KMS-11 (cell line): ENCODE data around the gene NEDD1.

Experiments
- H2AFZ ChIP-seq: fragments of 200-600 bp; sonication (generic); 2 replicates; pipeline ENCODE4 v1.6.1; 2016; ENCODE audit warnings: antibody characterized with exemption, mixed run types, low read depth
- H3K27ac ChIP-seq: fragments of 200-600 bp; sonication (generic); 2 replicates; pipeline ENCODE4 v1.6.1; 2016; ENCODE audit warnings: mild to moderate bottlenecking, mixed run types
- H3K27me3 ChIP-seq: fragments of 200-600 bp; sonication (generic); 2 replicates; pipeline ENCODE4 v1.6.1; 2017; ENCODE audit warnings: mild to moderate bottlenecking, low read depth, mixed run types, moderate library complexity; ENCODE audit not compliant: insufficient read depth
- H3K36me3 ChIP-seq: fragments of 200-600 bp; sonication (generic); 2 replicates; pipeline ENCODE4 v1.6.1; 2017; ENCODE audit warnings: mild to moderate bottlenecking, mixed run types; ENCODE audit not compliant: insufficient read depth
- H3K4me1 ChIP-seq: fragments of 200-600 bp; sonication (generic); 2 replicates; pipeline ENCODE4 v1.6.1; 2016; ENCODE audit warnings: mild to moderate bottlenecking, low read depth, mixed run types; ENCODE audit not compliant: poor library complexity, severe bottlenecking
- H3K4me2 ChIP-seq: fragments of 200-600 bp; sonication (generic); 2 replicates; pipeline ENCODE4 v1.7.0; 2016; ENCODE audit warnings: mild to moderate bottlenecking, mixed run types
- H3K4me3 ChIP-seq: fragments of 200-600 bp; sonication (generic); IDR thresholded peaks from 2 replicates; pipeline ENCODE4 v1.6.1; 2017; ENCODE audit warnings: low read depth, low read length, mixed read lengths; ENCODE audit not compliant: insufficient read depth
- H3K79me2 ChIP-seq: fragments of 200-600 bp; sonication (generic); 2 replicates; pipeline ENCODE4 v1.6.1; 2016; ENCODE audit warnings: low read depth, mixed run types; ENCODE audit not compliant: insufficient read depth
- H3K9ac ChIP-seq: fragments of 200-600 bp; sonication (generic); 2 replicates; pipeline ENCODE4 v1.6.1; 2016; ENCODE audit warnings: mild to moderate bottlenecking, mixed run types
- H4K20me1 ChIP-seq: fragments of 200-600 bp; sonication (generic); 2 replicates; pipeline ENCODE4 v1.6.1; 2016; ENCODE audit warnings: mild to moderate bottlenecking, mixed run types; ENCODE audit not compliant: insufficient read depth
- TF ChIP-seq, protein P1 (sequence below): fragments of 200-600 bp; sonication (generic); conservative IDR thresholded peaks from 2 replicates; pipeline ENCODE4 v1.6.1; 2017; ENCODE audit warnings: low read depth, mild to moderate bottlenecking, antibody characterized with exemption, low read length, moderate library complexity, mixed read lengths

The NEDD1 gene

DNA sequence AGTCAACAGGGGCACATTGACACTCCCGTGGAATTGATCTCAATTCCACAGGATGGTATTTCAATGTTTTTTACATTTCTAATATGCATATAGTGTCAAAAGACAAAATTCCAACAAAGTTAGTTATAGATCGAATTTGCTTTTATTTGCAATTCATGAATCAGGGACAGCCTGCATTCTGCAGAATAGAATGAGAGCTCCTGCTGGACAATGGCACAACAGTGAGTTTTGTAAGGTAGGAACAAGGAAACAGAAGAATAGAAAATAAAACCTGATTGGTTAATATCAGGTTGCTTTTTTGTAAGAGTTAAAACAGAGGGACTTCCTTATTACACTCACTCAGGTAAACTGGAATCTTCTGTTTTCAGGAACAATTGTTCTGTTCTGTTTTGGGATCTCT, 32.8 kb upstream of the NEDD1 start:
- H3K27ac ChIP-seq = no peak overlapping the region
- H3K9ac ChIP-seq = no peak overlapping the region
- TF ChIP-seq, protein P1, sequence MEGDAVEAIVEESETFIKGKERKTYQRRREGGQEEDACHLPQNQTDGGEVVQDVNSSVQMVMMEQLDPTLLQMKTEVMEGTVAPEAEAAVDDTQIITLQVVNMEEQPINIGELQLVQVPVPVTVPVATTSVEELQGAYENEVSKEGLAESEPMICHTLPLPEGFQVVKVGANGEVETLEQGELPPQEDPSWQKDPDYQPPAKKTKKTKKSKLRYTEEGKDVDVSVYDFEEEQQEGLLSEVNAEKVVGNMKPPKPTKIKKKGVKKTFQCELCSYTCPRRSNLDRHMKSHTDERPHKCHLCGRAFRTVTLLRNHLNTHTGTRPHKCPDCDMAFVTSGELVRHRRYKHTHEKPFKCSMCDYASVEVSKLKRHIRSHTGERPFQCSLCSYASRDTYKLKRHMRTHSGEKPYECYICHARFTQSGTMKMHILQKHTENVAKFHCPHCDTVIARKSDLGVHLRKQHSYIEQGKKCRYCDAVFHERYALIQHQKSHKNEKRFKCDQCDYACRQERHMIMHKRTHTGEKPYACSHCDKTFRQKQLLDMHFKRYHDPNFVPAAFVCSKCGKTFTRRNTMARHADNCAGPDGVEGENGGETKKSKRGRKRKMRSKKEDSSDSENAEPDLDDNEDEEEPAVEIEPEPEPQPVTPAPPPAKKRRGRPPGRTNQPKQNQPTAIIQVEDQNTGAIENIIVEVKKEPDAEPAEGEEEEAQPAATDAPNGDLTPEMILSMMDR = no peak
- no peak overlapping the region for H3K4me2 ChIP-seq
- no peaks in the 10 kb centered on the region for H3K4me1 ChIP-seq
- H4K20me1 ChIP-seq = no peaks in the 10 kb centered on the region
- H2AFZ ChIP-seq = no peak overlapping the region
- H3K79me2 ChIP-seq = no peaks in the 10 kb centered on the region
- no peak overlapping the region for H3K4me3 ChIP-seq
- H3K27me3 ChIP-seq = no peaks in the 10 kb centered on the region
- H3K36me3 ChIP-seq = no peaks in the 10 kb centered on the region

DNA sequence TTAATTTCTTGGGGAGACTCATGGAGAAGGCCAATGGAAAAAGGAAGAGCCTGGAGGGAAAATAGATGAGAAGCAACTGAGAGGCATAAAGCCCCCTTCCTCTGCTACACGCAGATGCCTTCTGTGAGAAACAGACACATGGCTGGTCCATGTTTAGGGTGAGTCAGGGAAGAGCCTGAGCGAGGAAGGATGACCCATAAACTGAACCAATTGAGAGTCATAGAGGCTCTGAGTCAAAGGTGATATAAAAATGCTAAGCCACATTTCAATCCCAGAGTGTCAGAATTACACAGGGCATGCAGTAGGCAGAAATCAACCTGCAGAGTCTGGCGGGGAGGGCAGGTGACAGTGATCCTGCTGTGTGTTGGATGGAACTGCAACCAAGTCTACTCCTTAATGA, 30.1 kb upstream of the NEDD1 start:
- H3K4me2 ChIP-seq = no peak overlapping the region
- H3K27ac ChIP-seq = no peak overlapping the region
- H2AFZ ChIP-seq = no peak overlapping the region
- TF ChIP-seq, protein P1 = no peak
- H4K20me1 ChIP-seq = no peaks in the 10 kb centered on the region
- H3K4me3 ChIP-seq = no peak overlapping the region
- H3K4me1 ChIP-seq = no peaks in the 10 kb centered on the region
- no peaks in the 10 kb centered on the region for H3K36me3 ChIP-seq
- no peaks in the 10 kb centered on the region for H3K79me2 ChIP-seq
- H3K27me3 ChIP-seq = no peaks in the 10 kb centered on the region
- no peak overlapping the region for H3K9ac ChIP-seq

DNA sequence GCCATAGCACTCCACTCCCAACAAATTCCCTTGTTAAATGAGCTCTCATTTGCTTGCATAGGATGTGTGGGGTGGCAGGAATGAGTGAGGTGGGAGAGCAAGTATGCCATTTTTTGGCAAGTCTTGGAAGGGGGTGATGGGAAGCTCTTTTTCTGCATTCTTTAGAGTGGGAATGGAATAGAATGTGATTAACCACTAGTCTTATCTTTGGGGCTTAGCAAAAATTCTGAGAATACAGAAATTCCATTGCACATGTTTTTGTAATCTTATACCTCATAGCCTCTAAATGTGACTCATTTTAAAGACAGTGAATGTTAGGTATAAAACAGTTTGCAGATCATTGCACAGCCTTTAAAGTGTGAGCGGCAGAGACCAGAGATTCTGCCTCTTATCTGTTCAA, 28.4 kb upstream of the NEDD1 start:
- Histone ChIP-seq H4K20me1 (no peaks in the 10 kb centered on the region), H3K27me3 (no peaks in the 10 kb centered on the region), H3K9ac (no peak overlapping the region), H3K4me2 (no peak overlapping the region), H3K79me2 (no peaks in the 10 kb centered on the region), H3K27ac (no peak overlapping the region), H3K36me3 (no peaks in the 10 kb centered on the region), H2AFZ (no peak overlapping the region), H3K4me3 (no peak overlapping the region), H3K4me1 (no peaks in the 10 kb centered on the region)
- TF ChIP-seq, protein P1 = no peak

DNA sequence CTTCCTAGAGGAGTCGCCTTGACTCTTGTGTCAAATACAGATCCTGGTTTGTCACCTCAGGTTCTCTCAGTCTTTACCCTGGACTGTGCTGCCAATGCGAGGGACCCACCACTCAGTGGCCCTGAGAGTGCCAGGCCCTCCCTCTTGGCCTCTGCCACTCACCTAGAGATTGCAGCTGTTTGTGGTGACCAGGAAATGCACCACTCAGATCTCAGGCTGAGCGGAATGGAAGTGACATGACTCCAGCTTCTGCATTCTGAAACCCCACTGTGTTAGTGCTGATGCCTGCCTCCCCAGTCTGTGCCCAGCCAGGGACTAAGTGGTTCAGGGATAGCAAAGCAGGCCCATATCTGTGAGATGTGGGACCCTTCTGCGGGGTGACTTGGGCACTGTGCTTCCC, 27.8 kb upstream of the NEDD1 start:
- Histone ChIP-seq H3K9ac (no peak overlapping the region), H3K36me3 (no peaks in the 10 kb centered on the region), H3K27me3 (no peaks in the 10 kb centered on the region), H2AFZ (no peak overlapping the region), H3K4me1 (no peaks in the 10 kb centered on the region), H3K4me2 (no peak overlapping the region), H3K79me2 (no peaks in the 10 kb centered on the region), H3K4me3 (no peak overlapping the region), H3K27ac (no peak overlapping the region), H4K20me1 (no peaks in the 10 kb centered on the region)
- TF ChIP-seq, protein P1 = no peak

DNA sequence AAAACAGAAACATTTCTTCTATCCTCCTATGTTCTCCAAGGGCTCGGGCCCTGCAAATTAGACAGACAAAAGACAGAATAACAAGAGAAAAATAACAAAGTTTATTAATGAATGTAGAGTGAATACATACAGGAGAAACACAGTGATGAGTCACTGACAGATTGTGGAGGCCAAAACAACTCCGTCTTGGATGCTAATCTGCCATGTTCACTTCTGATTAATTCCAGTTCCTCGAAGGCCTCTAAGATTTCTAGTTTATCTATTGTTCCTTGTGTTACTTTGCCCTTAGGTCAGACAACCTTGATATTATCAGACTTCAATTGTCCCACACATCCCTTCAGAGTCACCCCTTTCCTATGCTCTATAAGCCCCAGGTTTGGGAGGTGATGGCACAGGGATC, 26.8 kb upstream of the NEDD1 start:
- no peak overlapping the region for H3K9ac ChIP-seq
- TF ChIP-seq, protein P1 = no peak
- no peak overlapping the region for H2AFZ ChIP-seq
- H3K27me3 ChIP-seq = no peaks in the 10 kb centered on the region
- no peaks in the 10 kb centered on the region for H3K36me3 ChIP-seq
- no peaks in the 10 kb centered on the region for H3K79me2 ChIP-seq
- H3K27ac ChIP-seq = no peak overlapping the region
- no peaks in the 10 kb centered on the region for H3K4me1 ChIP-seq
- no peak overlapping the region for H3K4me3 ChIP-seq
- H3K4me2 ChIP-seq = no peak overlapping the region
- no peaks in the 10 kb centered on the region for H4K20me1 ChIP-seq
